ENCODE data around the gene WDR17.
"Not testable (repeated sequence)": the region's sequence is repeated elsewhere in the genome, so short reads cannot be mapped to it uniquely, and the experiment has no call there.

The WDR17 gene

DNA sequence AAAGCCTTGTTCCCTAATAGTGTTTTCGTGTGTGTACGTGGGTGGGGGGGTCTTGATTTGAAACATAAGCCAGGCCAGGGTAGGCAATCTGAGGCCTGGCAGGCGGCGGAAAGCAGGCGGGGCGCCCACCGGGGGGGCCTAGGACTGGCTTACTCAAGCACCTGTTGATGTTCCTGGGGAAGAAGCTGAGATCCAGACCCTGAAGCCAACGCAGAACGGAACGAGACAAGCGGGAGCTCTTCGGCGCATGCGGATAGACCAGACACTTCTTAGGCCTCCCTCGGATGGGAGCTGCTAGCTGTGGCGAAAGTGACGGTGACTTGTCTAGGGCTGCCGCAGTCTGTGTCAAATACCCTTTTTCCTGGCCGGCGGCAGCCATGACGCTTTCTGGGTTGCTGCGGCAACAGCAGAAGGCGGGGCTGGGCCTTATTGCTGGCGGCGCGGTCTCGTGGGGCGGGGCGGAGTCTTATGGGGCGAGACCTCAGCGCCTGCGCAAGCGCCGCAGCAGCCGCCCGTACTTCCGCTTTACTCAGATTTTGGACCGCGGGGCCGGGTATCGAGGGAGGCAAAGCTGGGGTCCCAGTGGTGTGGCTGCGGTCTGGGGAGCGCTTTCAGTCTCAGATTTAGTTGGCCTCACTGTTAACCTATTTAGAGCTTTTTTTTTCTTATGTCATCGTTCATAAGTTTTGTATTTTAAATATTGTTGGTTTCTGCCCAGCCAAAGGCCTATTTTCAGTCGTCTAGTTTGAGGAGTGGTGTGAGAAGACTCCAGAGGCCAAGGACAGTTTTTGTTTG lies 129.7 kb downstream of the WDR17 start, which contains the start of gene SPATA4:
Gene SPATA4 (minus strand): TSS at position 402 of the 795 bp plus-strand sequence. CDS start 23 bp downstream, at position 379.
- DNase-seq = peak; percentile 93

DNA sequence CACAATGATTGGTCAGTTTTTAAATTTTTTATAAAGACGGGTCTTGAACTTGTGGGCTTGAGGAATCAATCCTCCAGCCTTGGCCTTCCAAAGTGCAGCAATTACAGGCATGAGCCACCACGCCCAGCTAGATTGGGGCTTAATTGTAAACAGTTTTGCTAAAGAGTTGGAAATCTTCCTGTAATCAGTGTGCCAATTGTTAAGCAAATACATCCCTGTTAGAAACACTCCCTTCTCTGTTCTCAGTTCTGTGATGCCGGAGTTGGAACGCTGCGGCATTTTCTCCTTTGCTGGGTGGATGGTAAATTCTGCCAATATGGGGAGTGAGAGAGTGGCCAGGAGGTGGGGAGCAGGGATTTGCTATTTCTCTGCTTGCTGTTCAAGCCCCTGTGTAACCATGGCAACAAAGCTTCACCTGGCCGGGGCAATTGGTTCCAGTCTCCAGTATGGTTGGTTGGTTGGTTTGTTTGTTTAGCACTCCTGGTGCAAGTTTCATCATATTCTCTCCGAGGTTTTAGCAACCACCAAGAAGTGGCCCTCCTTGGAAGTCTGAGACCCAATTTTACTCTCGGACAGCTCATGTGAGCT lies 132.8 kb downstream of the WDR17 start:
- no peak for DNase-seq

GRCh38 chr4:176205299-176205698 lies 139.7 kb downstream of the WDR17 start:
- no peak for DNase-seq

- DNase-seq = no peak
Measured at GRCh38 chr4:176207839-176208238, 142.2 kb downstream of the WDR17 start.

GRCh38 chr4:176209535-176209934 lies 143.9 kb downstream of the WDR17 start:
- no peak for DNase-seq

GRCh38 chr4:176210101-176210500 lies 144.5 kb downstream of the WDR17 start:
- DNase-seq = no peak

DNA sequence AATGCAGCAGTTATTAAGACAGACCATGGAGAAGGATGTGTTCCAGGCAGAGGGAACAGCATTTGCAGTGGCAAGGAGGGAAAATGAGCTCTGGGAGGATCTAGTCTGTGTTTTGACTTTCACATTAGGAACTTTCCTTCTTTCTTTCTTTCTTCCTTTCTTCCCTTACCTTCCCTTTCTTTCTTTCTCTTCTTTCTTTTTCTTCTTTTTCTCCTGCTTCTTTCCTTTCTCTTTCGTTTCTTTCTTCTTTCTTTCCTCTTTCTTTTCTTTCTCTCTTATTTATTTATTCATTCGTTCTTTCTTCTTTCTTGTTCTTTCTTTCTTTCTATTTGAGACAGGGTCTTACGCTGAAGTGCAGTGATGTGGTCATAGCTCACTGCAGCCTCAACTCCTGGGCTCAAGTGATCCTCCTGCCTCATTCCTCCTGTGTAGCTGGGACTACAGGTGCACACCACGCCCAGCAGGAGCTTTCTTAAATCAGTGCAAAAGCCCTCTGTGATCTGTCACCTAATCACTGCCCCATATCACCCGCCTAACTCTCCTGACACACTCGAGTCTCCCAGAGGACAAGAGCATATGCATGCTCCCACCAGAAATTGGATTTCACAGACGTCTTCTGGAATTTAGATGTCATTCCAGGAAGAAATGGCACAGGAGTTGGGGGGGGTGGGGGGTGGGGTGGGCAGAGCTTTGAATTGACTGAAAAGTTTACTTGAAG lies 145.1 kb downstream of the WDR17 start:
- no peak for DNase-seq

DNA sequence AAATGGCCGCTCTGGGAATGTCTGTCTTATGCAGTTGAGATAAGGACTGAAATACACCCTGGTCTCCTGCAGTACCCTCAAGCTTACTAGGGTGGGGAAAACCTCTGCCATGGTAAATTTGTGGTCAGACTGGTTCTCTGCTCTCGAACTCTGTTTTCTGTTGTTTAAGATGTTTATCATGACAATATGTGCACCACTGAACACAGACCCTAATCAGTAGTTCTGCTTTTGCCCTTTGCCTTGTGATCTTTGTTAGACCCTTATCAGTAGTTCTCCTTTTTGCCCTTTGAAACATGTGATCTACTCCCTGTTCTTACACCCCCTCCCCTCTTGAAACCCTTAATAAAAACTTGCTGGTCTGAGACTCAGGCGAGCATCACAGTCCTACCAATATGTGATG lies 146.7 kb downstream of the WDR17 start:
- not testable (repeated sequence) for DNase-seq

DNA sequence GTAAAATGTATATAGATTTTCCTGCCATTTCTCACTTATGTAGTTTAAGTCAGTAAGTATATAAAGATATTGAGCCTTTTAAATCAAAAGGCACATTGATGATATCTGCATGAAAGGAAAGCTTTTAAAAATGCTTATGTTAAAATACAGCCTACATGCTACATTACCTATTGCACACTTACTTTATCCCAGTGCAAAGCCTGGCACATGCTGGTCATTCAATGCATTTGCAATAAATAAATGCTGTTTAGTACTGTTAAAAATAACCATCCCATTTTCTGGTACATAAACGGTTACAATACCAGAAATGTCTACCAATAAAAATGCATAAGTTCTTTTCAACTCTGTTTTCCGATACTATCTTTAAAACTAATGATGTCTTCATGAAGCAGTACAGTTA lies 151.9 kb downstream of the WDR17 start:
- DNase-seq = no peak

GRCh38 chr4:176222149-176222548 lies 156.5 kb downstream of the WDR17 start:
- no peak for DNase-seq

GRCh38 chr4:176223561-176223960 lies 157.9 kb downstream of the WDR17 start:
- DNase-seq = no peak

DNA sequence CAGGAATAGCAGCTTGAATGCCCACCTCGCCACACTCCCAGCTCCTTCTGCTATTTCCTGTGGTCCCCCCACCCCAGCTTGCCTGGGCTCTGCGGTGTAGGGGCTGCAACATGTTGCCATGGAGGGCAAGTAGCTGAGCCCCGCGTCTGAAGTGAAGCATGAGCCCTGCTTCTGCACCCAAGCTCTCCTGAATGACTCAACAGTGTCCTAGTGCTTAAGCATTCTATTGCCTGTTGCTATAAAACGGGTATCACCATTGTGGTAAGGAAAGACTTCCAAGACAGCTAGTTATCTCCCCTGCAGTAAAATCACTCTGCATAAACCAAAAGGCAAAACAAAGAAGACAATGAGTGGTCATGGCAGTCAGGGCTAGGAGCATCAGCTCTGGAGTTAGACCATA lies 161.1 kb downstream of the WDR17 start:
- DNase-seq = no peak

DNA sequence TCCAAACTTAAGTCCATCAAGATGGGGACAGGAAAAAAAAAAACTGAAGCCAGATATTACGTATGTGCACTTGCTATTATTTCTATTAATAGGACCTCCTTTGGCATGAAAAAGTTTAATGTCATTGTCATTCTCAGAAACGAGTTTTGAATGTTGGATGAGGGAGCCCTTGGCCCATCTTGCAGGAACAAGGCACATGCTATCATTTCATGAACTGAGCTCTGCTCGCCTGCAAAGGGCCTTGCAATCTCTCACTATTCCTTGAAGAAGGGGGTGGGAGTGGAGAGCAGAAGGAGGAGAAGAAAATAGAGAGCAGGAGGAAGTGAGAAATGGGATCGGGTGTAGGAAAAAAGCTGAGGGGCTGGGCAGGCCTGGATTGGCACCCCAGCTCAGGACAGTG lies 164.0 kb downstream of the WDR17 start:
- DNase-seq = no peak

Data from activated CD4-positive, alpha-beta T cell treated with anti-CD3 and anti-CD28 coated beads, Interleukin-2, amount 50 U/mL, for 4 hours (primary cell).